GM19328 (cell line): Measurements from ENCODE around the gene BRD7.

ENCODE experiments used
- ATAC-seq: cut with Tn5 transposase; IDR thresholded peaks from one replicate; pipeline ENCODE4 v1.9.1; 2021; ENCODE audit warnings: mild to moderate bottlenecking, moderate library complexity; ENCODE audit not compliant: unreplicated experiment

The BRD7 gene

GRCh38 chr16:50293041-50293783 is 75.6 kb downstream of the BRD7 start:
- no peak for ATAC-seq

- no peak for ATAC-seq
These were observed 76.2 kb downstream of the BRD7 start for GRCh38 chr16:50292566-50292948.

- no peak for ATAC-seq
These were observed 76.8 kb downstream of the BRD7 start for GRCh38 chr16:50291719-50292565.

- no peak for ATAC-seq
These were observed 77.9 kb downstream of the BRD7 start for GRCh38 chr16:50290856-50291255.

- no peak for ATAC-seq
These were observed 78.6 kb downstream of the BRD7 start for GRCh38 chr16:50289950-50290764.

- no peak for ATAC-seq
These were observed 79.9 kb downstream of the BRD7 start for GRCh38 chr16:50288920-50289319.

- ATAC-seq: no peak
These were observed 80.8 kb downstream of the BRD7 start for GRCh38 chr16:50288026-50288425.

- no peak for ATAC-seq
These were observed 82.1 kb downstream of the BRD7 start for GRCh38 chr16:50286681-50287080.

- no peak for ATAC-seq
These were observed 83.3 kb downstream of the BRD7 start for GRCh38 chr16:50285406-50286003.

- no peak for ATAC-seq
These were observed 84.5 kb downstream of the BRD7 start for GRCh38 chr16:50284131-50284911.

GRCh38 chr16:50282955-50283631 is 85.7 kb downstream of the BRD7 start:
- ATAC-seq: no peak

- peak; percentile 86 for ATAC-seq
These were observed 86.7 kb downstream of the BRD7 start for GRCh38 chr16:50282010-50282538.

GRCh38 chr16:50281391-50282009 is 87.3 kb downstream of the BRD7 start:
- ATAC-seq: no peak

- no peak for ATAC-seq
These were observed 87.9 kb downstream of the BRD7 start for GRCh38 chr16:50280932-50281331.

GRCh38 chr16:50279504-50279865 is 89.3 kb downstream of the BRD7 start:
- ATAC-seq: no peak

- ATAC-seq: no peak
These were observed 90.5 kb downstream of the BRD7 start for GRCh38 chr16:50278251-50278650.

GRCh38 chr16:50276801-50277555 is 91.8 kb downstream of the BRD7 start:
- ATAC-seq: no peak

GRCh38 chr16:50276326-50276640 is 92.5 kb downstream of the BRD7 start:
- ATAC-seq: no peak
